ENCODE data around the gene CELF3. TPM values are rescaled to one million over a fixed set of nuclear protein-coding genes. Genes with fewer than 3 reads are reported as not detected.

CELF3 gene
- total RNA-seq, 1 donor from 2014 or later: 0.25 TPM

GRCh38 chr1:151701515-151701914 is 15.1 kb downstream of the CELF3 start:
- Histone ChIP-seq H3K27me3 (no peaks in the 10 kb centered on the region), H3K4me3 (no peak overlapping the region), H3K9me3 (no peaks in the 10 kb centered on the region), H3K36me3 (peaks cover 0 to 39% of the 10 kb centered on the region in 2 donors), H3K27ac (no peak overlapping the region), H3K4me1 (no peaks in the 10 kb centered on the region)
- intact Hi-C loops (cut with DNase I): no loop called here
- TF ChIP-seq POLR2A (IDR thresholded peaks at IDR 0.05) (no peak), CTCF (IDR thresholded peaks at IDR 0.05) (no peak), POLR2AphosphoS5 (IDR thresholded peaks at IDR 0.05; ENCODE audit: insufficient read depth in 1 of 2, low read depth in 1 of 2) (no peak)
- no peak for DNase-seq (ENCODE audit: extremely low spot score in 2 of 2)

GRCh38 chr1:151693057-151693651 is 23.4 kb downstream of the CELF3 start:
- intact Hi-C loops (cut with DNase I): no loop called here
- no peak overlapping the region for H3K27ac ChIP-seq

DNA sequence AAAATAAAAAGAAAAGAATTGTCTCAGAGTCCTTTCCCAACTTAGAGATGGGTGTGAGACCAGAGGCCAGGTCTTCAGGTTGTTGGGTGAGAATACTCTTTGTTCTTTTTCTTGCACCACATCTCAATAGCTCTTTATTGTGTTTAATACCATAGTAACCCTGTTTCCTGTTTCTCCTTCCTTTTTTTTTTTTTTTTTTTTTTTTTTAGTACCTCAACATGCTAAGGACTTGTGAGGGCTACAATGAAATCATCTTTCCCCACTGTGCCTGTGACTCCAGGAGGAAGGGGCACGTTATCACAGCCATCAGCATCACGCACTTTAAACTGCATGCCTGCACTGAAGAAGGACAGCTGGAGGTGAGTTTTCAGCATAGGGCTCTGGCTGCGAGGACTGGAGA is 24.4 kb downstream of the CELF3 start:
- intact Hi-C loops (cut with DNase I): no loop called here
- Histone ChIP-seq H3K27me3 (no peaks in the 10 kb centered on the region), H3K27ac (no peak overlapping the region), H3K9me3 (no peaks in the 10 kb centered on the region), H3K4me1 (no peaks in the 10 kb centered on the region), H3K36me3 (peaks cover 0 to 31% of the 10 kb centered on the region in 2 donors), H3K4me3 (no peak overlapping the region)
- TF ChIP-seq CTCF (IDR thresholded peaks at IDR 0.05): no peak
- TF ChIP-seq POLR2AphosphoS5 (IDR thresholded peaks at IDR 0.05; ENCODE audit: insufficient read depth in 1 of 2, low read depth in 1 of 2): no peak
- no peak for TF ChIP-seq POLR2A (IDR thresholded peaks at IDR 0.05)
- no peak for DNase-seq (ENCODE audit: extremely low spot score in 2 of 2)

More at GRCh38 chr1:151693057-151693651, 23.4 kb downstream of the CELF3 start:
- Histone ChIP-seq H3K27me3 (no peaks in the 10 kb centered on the region), H3K36me3 (peaks cover 0 to 38% of the 10 kb centered on the region in 2 donors), H3K4me3 (no peak overlapping the region), H3K9me3 (no peaks in the 10 kb centered on the region), H3K4me1 (no peaks in the 10 kb centered on the region)
- DNase-seq (ENCODE audit: extremely low spot score in 2 of 2): no peak
- TF ChIP-seq POLR2A (IDR thresholded peaks at IDR 0.05) (no peak), POLR2AphosphoS5 (IDR thresholded peaks at IDR 0.05; ENCODE audit: insufficient read depth in 1 of 2, low read depth in 1 of 2) (no peak), CTCF (IDR thresholded peaks at IDR 0.05) (no peak)

- Histone ChIP-seq H3K4me1 (no peaks in the 10 kb centered on the region), H3K36me3 (peaks cover 0 to 22% of the 10 kb centered on the region in 2 donors), H3K9me3 (no peaks in the 10 kb centered on the region), H3K27me3 (no peaks in the 10 kb centered on the region), H3K4me3 (no peak overlapping the region), H3K27ac (no peak overlapping the region)
- intact Hi-C loops (cut with DNase I): no loop called here
- no peak for DNase-seq (ENCODE audit: extremely low spot score in 2 of 2)
- TF ChIP-seq POLR2AphosphoS5 (IDR thresholded peaks at IDR 0.05; ENCODE audit: insufficient read depth in 1 of 2, low read depth in 1 of 2): no peak
- TF ChIP-seq CTCF (IDR thresholded peaks at IDR 0.05): no peak
- TF ChIP-seq POLR2A (IDR thresholded peaks at IDR 0.05): no peak
Measured at GRCh38 chr1:151689494-151689893, 27.1 kb downstream of the CELF3 start.

DNA sequence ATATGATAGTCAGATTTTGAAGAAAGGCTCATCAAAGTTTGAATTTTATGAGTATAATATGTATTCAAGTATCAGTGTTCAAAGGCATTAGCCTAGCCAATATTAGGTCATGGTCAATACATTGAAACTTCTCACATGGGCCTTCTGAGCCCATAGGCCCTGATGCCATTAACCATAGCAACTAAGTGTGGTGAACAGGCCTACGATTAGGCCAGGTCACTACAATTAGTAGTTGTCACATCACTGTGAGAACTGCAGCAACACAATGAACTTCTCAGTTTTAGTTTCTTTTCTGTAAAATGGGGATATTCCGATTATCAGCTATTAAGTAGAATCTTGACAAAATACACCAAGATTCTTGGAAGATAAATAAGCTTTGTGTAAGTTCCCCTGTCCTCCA is 30.0 kb downstream of the CELF3 start:
- H3K4me3 ChIP-seq: no peak overlapping the region
- no peaks in the 10 kb centered on the region for H3K4me1 ChIP-seq
- H3K36me3 ChIP-seq: peaks cover 0 to 22% of the 10 kb centered on the region in 2 donors
- DNase-seq (ENCODE audit: extremely low spot score in 2 of 2): no peak
- H3K27ac ChIP-seq: no peak overlapping the region
- no peaks in the 10 kb centered on the region for H3K9me3 ChIP-seq
- no peak for TF ChIP-seq CTCF (IDR thresholded peaks at IDR 0.05)
- TF ChIP-seq POLR2A (IDR thresholded peaks at IDR 0.05): no peak
- no peak for TF ChIP-seq POLR2AphosphoS5 (IDR thresholded peaks at IDR 0.05; ENCODE audit: insufficient read depth in 1 of 2, low read depth in 1 of 2)
- intact Hi-C loops (cut with DNase I): no loop called here
- no peaks in the 10 kb centered on the region for H3K27me3 ChIP-seq

All from vagina (tissue), 2 donors.